ENCODE results near the gene NCKAP5L.
"Not testable (repeated sequence)": the region's sequence is repeated elsewhere in the genome, so short reads cannot be mapped to it uniquely, and the experiment has no call there.

DNA sequence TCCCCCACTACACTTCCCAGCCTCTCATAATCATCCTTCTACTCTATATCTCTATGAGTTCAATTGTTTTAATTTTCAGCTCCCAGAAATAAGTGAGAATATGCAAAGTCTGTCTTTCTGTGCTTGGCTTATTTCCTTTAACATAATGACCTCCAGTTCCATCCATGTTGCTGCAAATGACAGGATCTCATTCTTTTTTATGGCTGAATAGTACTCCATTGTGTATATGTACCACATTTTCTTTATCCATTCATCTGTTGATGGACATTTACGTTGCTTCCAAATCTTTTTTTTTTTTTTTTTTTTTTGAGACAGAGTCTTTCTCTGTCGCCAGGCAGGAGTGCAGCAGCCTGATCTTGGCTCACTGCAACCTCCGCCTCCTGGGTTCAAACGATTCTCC lies 27.7 kb upstream of the NCKAP5L start:
- not testable (repeated sequence) for TF ChIP-seq CTCF (conservative IDR thresholded peaks at IDR 0.05; ENCODE audit: low read length); EZH2phosphoT487 (IDR thresholded peaks at IDR 0.05; ENCODE audit: borderline replicate concordance)
